HG03354 (cell line): ENCODE results near the gene MTX3.

ENCODE experiments used
- ATAC-seq: cut with Tn5 transposase; IDR thresholded peaks from one replicate; pipeline ENCODE4 v1.9.1; 2021; ENCODE audit warnings: mild to moderate bottlenecking; ENCODE audit not compliant: unreplicated experiment, poor library complexity, severe bottlenecking

MTX3 gene

GRCh38 chr5:79938468-79938867 lies 52.6 kb downstream of the MTX3 start:
- no peak for ATAC-seq

GRCh38 chr5:79936646-79937216 lies 54.3 kb downstream of the MTX3 start:
- no peak for ATAC-seq

GRCh38 chr5:79936002-79936645 lies 54.9 kb downstream of the MTX3 start:
- no peak for ATAC-seq

GRCh38 chr5:79934681-79935080 lies 56.4 kb downstream of the MTX3 start:
- ATAC-seq = no peak

- no peak for ATAC-seq
Observed at GRCh38 chr5:79932510-79933504, 58.3 kb downstream of the MTX3 start.

GRCh38 chr5:79931866-79932265 lies 59.2 kb downstream of the MTX3 start:
- no peak for ATAC-seq

GRCh38 chr5:79931409-79931808 lies 59.7 kb downstream of the MTX3 start:
- ATAC-seq = no peak

- ATAC-seq = no peak
Observed at GRCh38 chr5:79929095-79929494, 62.0 kb downstream of the MTX3 start.
